HL-60 (cell line): Measurements from ENCODE around the gene AGPAT3.

Experiments
- GABPA ChIP-seq: IDR thresholded peaks from 2 replicates; pipeline ENCODE4 v1.6.1; 2012; ENCODE audit warnings: low read depth
- TF ChIP-seq, protein P1 (sequence below): IDR thresholded peaks from one replicate; pipeline ENCODE4 v1.5.1; 2011; ENCODE audit warnings: low read length, control low read depth, inconsistent platforms; ENCODE audit not compliant: insufficient read depth

DNA sequence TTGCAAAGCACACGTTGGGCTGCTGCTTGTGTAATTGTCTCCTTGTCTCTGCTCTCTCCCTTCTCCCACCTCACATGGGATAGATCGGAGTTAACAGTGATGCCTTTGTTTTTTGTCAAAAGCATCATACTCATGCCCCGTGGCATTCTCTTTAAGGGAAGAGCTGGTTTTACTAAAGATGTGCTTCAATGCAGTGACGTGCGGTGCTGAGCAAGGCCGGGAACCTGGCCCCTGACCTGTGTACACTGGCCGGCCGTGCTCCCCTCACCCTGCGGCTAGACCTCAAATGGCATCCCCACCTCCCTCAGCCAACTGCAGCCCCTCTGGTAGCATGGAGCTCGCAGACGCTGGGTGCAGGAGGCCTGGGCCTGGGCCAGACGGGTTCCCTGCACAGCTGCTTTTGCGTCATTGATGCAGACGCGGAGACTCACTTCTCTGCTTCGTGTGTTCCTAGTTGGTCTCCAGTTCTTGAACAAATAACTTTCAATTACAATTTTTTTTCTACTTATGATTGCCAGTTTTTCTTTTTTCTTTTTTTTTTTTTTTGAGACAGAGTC lies 19.9 kb downstream of the AGPAT3 start:
- TF ChIP-seq, protein P1, sequence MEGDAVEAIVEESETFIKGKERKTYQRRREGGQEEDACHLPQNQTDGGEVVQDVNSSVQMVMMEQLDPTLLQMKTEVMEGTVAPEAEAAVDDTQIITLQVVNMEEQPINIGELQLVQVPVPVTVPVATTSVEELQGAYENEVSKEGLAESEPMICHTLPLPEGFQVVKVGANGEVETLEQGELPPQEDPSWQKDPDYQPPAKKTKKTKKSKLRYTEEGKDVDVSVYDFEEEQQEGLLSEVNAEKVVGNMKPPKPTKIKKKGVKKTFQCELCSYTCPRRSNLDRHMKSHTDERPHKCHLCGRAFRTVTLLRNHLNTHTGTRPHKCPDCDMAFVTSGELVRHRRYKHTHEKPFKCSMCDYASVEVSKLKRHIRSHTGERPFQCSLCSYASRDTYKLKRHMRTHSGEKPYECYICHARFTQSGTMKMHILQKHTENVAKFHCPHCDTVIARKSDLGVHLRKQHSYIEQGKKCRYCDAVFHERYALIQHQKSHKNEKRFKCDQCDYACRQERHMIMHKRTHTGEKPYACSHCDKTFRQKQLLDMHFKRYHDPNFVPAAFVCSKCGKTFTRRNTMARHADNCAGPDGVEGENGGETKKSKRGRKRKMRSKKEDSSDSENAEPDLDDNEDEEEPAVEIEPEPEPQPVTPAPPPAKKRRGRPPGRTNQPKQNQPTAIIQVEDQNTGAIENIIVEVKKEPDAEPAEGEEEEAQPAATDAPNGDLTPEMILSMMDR, result no peak
- TF ChIP-seq GABPA, result no peak
